Measurements from ENCODE around the gene ATP5MC2.

ATP5MC2 gene

GRCh38 chr12:53623548-53624385, 52.1 kb downstream of the ATP5MC2 start:
- no peak for DNase-seq (ENCODE audit: low spot score)
- TF ChIP-seq CTCF (IDR thresholded peaks at IDR 0.05; ENCODE audit: extremely low read depth, missing control alignments): no peak

GRCh38 chr12:53622724-53623123, 53.2 kb downstream of the ATP5MC2 start:
- TF ChIP-seq CTCF (IDR thresholded peaks at IDR 0.05; ENCODE audit: extremely low read depth, missing control alignments): no peak
- no peak for DNase-seq (ENCODE audit: low spot score)

GRCh38 chr12:53618275-53618674, 57.6 kb downstream of the ATP5MC2 start:
- no peak for DNase-seq (ENCODE audit: low spot score)
- TF ChIP-seq CTCF (IDR thresholded peaks at IDR 0.05; ENCODE audit: extremely low read depth, missing control alignments): no peak

- TF ChIP-seq CTCF (IDR thresholded peaks at IDR 0.05; ENCODE audit: extremely low read depth, missing control alignments): no peak
- no peak for DNase-seq (ENCODE audit: low spot score)
These were observed 58.2 kb downstream of the ATP5MC2 start for GRCh38 chr12:53617700-53618099.

GRCh38 chr12:53616950-53617349, 58.9 kb downstream of the ATP5MC2 start:
- no peak for TF ChIP-seq CTCF (IDR thresholded peaks at IDR 0.05; ENCODE audit: extremely low read depth, missing control alignments)
- DNase-seq (ENCODE audit: low spot score): no peak
